ENCODE measurements around the gene SHANK1.
"Not testable (repeated sequence)": the region's sequence is repeated elsewhere in the genome, so short reads cannot be mapped to it uniquely, and the experiment has no call there.

The SHANK1 gene

DNA sequence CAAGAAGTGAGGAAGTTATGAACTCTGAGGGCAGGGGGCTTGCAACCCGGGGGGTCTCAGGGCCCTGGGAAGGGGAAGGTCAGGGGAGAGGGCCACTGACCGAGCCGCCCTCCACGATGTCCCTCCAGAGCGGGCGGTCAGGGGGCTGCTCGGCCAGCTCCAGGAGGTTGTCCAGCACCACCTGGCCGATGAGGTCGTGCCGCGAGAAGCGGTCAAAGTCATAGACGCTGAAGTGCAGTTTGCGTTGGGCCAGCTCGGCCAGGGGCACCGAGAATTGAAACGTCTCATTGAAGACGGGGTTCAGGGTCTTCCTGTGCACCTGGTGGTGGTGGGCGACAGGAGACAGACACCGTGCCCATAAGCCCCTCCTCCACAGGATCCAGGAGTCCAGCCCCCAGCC, 90.4 kb downstream of the SHANK1 start:
- DNase-seq, result no peak

DNA sequence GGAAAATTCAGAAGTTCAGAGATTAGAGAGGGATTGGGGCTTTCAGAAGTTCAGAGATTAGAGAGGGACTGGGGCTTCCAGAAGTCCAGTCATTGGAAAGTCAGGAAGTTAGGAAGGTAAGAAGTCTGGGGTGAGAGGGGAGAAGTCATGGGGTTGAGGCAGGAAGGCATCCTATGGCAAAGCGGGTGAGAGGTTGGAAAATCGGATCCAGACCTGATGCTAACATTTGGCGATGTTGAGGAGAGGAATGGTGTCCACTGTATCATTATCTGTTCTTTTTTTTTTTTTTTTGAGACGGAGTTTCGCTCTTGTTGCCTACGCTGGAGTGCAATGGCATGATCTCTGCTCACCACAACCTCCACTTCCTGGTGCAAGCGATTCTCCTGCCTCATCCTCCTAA, 91.1 kb downstream of the SHANK1 start:
- DNase-seq, result no peak

DNA sequence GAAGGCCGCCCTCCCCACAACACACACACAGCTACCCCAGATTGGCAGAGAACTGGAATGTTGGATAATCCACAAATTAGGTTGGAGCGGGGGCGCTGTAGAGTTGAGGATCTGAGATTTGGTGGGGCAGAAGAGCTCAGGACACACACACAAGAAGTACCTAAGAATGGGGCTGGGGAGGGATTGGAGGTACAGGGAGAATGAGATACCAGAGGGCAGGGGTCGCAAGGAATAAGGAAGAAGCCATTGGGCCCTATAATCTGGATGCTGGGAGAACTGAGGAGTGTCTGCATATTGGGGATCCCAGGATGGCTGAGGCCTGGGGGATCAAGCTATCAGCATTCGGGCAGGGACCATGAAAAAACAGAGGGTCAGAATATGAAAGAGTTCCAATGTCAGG, 91.5 kb downstream of the SHANK1 start:
- no peak for DNase-seq

DNA sequence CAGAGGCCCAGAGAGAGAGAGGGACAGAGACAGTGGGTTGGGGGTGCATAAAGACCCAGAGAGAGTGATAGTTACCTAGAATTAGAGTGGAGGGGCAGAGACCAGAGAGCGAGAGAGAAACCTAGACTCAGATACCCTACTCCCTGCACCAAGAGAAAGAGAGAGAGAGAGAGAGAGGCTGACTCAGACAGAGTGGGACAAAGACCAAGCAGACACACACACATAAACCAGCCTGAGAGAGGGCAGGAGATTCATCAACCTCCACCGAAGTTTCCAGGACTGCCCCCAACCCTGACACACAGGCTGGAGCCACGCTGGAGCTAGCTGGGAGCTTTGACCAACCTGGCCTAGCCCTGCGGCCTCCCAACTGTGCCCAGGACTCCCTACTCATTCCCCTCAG, 92.8 kb downstream of the SHANK1 start:
- no peak for DNase-seq

DNA sequence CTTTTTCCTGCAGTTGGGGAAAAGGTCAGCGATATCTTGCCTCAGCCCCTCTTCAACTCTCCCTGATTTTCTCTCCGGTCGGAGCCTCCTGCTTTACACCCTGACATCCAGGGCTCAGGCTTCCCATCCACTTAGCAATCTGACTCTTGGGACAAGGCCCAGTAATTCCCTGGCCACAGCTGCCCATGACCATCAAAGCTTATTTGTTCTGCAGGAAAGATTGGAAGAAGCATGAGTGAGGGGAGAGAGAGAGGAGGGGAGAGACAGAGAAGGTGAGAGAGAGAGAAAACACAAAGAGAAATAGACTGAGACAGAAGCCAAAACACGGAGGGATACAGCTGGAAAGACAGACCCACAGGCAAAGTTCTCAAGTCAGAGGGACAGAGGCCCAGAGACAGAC, 93.6 kb downstream of the SHANK1 start:
- DNase-seq, result no peak

DNA sequence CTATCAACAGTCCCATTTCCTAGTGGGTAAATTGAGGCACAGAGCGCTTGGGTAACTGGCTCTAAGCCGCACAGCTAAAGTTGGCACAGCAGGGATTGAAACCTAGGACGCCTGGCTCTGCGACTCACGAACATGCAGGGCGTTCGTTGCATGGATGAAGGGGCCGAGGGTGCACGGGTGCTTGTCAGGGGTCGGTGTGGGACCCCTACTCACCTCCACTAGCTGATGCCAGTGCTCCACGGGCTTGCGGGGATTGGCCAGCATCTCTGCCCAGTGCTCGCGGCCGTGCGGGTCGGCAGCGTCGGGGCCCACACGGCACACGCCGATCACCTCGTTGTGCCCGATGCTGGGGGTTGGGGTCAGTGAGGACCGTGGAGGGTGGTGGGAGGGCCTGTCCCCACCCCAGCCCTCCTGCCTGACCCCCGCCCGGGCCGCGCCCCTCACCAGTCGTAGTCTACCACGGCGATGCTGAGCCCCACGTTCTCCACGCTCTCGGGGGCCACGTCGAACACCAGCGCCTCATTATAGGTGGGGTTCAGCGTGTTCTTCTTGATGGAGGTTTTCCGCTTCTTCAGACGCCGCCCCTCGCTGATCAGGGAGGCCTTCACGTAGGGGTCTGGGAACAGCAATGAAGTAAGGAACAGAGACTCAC, 94.5 kb downstream of the SHANK1 start:
- DNase-seq, result no peak

DNA sequence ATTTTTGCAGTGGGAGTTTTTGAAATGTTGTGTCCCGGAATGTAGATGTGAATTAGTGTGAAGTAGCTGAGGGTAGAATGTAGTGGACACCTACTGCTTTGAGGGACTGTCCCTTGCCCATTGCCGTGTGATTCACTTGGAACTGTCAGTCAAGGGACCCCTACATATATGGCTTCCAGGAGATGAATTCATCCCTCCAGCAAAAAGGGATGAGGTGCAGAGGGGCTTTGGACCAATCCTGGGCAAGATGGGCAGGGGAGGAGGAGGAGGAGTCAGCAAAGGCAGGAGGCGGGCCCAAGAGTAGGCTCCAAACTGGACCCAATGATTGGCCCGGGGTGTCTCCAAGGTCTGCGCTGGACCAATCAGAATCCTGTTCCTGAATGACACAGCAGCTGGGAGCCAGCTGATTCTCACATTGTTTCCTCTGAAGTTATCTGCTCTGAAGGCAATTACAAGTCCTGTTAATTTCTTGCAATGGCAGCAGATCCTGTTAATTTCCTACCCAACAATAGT, 99.2 kb downstream of the SHANK1 start:
- DNase-seq, result not testable (repeated sequence)

DNA sequence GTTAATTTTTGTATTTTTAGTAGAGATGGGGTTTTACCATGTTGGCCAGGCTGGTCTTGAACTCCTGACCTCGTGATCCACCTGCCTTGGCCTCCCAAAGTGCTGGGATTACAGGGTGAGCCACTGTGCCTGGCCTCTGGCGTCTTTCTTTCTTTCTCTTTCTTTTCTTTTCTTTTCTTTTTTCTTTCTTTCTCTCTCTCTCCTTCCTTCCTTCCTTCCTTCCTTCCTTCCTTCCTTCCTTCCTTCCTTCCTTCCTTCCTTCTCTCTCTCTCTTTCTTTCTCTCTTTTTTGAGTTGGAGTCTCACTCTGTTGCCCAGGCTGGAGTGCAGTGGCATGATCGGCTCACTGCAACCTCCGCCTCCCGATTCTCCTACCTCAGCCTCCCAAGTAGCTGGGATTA, 100.4 kb downstream of the SHANK1 start:
- DNase-seq, result not testable (repeated sequence)

DNA sequence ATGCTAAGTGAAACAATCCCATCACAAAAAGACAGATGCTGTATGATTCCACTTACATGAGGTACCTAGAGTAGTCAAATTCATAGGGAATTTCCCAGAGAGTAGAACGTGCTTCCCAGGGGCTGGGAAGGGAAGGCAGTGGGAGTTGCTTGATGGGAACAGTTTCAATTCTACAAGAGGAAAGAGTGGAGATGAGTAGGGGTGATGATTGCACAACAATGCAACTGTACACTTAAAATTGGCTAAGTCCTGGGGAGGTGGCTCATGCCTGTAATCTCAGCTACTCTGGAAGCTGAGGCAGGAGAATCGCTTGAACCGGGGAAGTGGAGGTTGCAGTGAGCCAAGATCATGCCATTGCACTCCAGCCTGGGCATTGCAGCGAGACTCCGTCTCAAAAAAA, 101.2 kb downstream of the SHANK1 start:
- DNase-seq, result not testable (repeated sequence)

DNA sequence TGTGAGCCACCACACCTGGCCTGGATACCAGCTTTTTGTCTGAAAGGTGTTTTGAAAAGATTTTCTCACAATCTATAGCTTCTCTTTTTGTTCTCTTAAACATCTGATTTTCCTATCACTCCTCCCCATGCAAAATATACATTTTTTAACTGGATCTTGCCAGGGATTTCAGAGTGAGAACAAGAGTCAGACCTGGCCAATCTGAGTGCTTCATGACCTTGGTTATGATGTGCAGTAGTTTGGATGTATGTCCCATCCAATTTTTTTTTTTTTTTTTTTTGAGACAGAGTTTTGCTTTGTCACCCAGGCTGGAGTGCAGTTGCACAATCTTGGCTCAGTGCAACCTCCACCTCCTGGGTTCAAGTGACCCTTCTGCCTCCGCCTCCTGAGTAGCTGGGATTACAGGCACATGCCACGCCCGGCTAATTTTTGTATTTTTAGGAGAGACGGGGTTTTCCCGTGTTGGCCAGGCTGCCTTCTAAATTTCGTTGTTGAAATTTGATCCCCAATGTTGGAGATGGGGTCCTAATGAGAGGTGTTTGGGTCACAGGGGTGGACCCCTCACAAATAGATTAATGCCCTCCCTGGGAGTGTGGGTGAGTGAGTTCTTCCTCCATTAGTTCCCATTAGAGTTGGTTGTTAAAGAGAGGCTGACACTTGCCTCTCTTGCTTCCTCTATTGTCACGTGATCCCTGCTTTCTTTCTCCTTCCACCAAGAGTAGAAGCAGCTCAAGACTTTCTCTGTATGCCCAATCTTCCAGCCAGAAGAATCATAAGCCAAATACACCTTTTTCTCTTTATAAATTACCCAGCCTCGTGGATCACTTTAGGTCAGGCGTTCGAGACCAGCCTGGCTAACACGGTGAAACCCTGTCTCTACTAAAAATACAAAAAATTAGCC, 106.8 kb downstream of the SHANK1 start:
- DNase-seq, result not testable (repeated sequence)

Measured in NCI-H1092 (cell line).